ENCODE results near the gene MDGA2. TPM values are rescaled to one million over a fixed set of nuclear protein-coding genes. Genes with fewer than 3 reads are reported as not detected.

MDGA2 gene
- total and polyA plus RNA-seq, 7 experiments from 2014 or later, result not detected

- Mint-ChIP-seq H3K27me3 (no peaks in the 10 kb centered on the region), H3K36me3 (peaks cover 0 to 3% (median 0%) of the 10 kb centered on the region in 5 donors), H3K9me3 (peaks cover 0 to 16% (median 6%) of the 10 kb centered on the region in 11 donors), H3K27ac (no peak overlapping the region), H3K4me3 (no peak overlapping the region), H3K4me1 (no peaks in the 10 kb centered on the region)
- POLR2A ChIA-PET, result no interaction called here
- intact Hi-C loops (cut with micrococcal nuclease), result no loop called here
- no peaks in the 10 kb centered on the region for H3K27me3 ChIP-seq (ENCODE audit: control insufficient read depth in 2 of 2, insufficient read depth in 2 of 2, low read length in 2 of 2)
- H3K9me3 ChIP-seq (ENCODE audit: control insufficient read depth in 2 of 3, low read length in 3 of 3), result no peaks in the 10 kb centered on the region
- H3K4me3 ChIP-seq (ENCODE audit: low read length), result no peak overlapping the region
- H3K36me3 ChIP-seq (ENCODE audit: control insufficient read depth in 2 of 3, insufficient read depth in 3 of 3, low read length in 3 of 3), result no peaks in the 10 kb centered on the region
- no peak overlapping the region for H3K27ac ChIP-seq (ENCODE audit: low read depth, low read length)
- ATAC-seq, result no peak
- CTCF ChIA-PET, result no interaction called here
- H3K4me1 ChIP-seq (ENCODE audit: control insufficient read depth in 2 of 2, insufficient read depth in 2 of 2, low read length in 2 of 2), result no peaks in the 10 kb centered on the region
- DNase-seq, result no peak
Measured at GRCh38 chr14:47155395-47155794, 520.0 kb downstream of the MDGA2 start.

- Histone ChIP-seq H3K27me3 (ENCODE audit: control insufficient read depth in 2 of 2, insufficient read depth in 2 of 2, low read length in 2 of 2) (no peaks in the 10 kb centered on the region), H3K27ac (ENCODE audit: low read depth, low read length) (no peak overlapping the region), H3K4me3 (ENCODE audit: low read length) (no peak overlapping the region), H3K36me3 (ENCODE audit: control insufficient read depth in 2 of 3, insufficient read depth in 3 of 3, low read length in 3 of 3) (no peaks in the 10 kb centered on the region), H3K9me3 (ENCODE audit: control insufficient read depth in 2 of 3, low read length in 3 of 3) (no peaks in the 10 kb centered on the region), H3K4me1 (ENCODE audit: control insufficient read depth in 2 of 2, insufficient read depth in 2 of 2, low read length in 2 of 2) (no peaks in the 10 kb centered on the region)
- DNase-seq (no peak), ATAC-seq (no peak)
- POLR2A ChIA-PET, result no interaction called here
- intact Hi-C loops (cut with micrococcal nuclease), result no loop called here
- no peak overlapping the region for H3K27ac Mint-ChIP-seq
- no peaks in the 10 kb centered on the region for H3K27me3 Mint-ChIP-seq
- peaks cover 0 to 21% (median 6%) of the 10 kb centered on the region in 11 donors for H3K9me3 Mint-ChIP-seq
- H3K4me1 Mint-ChIP-seq, result no peaks in the 10 kb centered on the region
- H3K36me3 Mint-ChIP-seq, result peaks cover 0 to 3% (median 0%) of the 10 kb centered on the region in 5 donors
- CTCF ChIA-PET, result no interaction called here
- H3K4me3 Mint-ChIP-seq, result no peak overlapping the region
Measured at GRCh38 chr14:47154276-47154797, 521.1 kb downstream of the MDGA2 start.

GRCh38 chr14:47153746-47154145 lies 521.7 kb downstream of the MDGA2 start:
- no peak overlapping the region for H3K4me3 Mint-ChIP-seq
- Histone ChIP-seq H3K27me3 (ENCODE audit: control insufficient read depth in 2 of 2, insufficient read depth in 2 of 2, low read length in 2 of 2) (no peaks in the 10 kb centered on the region), H3K36me3 (ENCODE audit: control insufficient read depth in 2 of 3, insufficient read depth in 3 of 3, low read length in 3 of 3) (no peaks in the 10 kb centered on the region), H3K27ac (ENCODE audit: low read depth, low read length) (no peak overlapping the region), H3K9me3 (ENCODE audit: control insufficient read depth in 2 of 3, low read length in 3 of 3) (no peaks in the 10 kb centered on the region), H3K4me3 (ENCODE audit: low read length) (no peak overlapping the region), H3K4me1 (ENCODE audit: control insufficient read depth in 2 of 2, insufficient read depth in 2 of 2, low read length in 2 of 2) (no peaks in the 10 kb centered on the region)
- ChIA-PET POLR2A (no interaction called here), CTCF (no interaction called here)
- H3K27me3 Mint-ChIP-seq, result no peaks in the 10 kb centered on the region
- peaks cover 0 to 3% (median 0%) of the 10 kb centered on the region in 5 donors for H3K36me3 Mint-ChIP-seq
- H3K27ac Mint-ChIP-seq, result no peak overlapping the region
- DNase-seq, result no peak
- intact Hi-C loops (cut with micrococcal nuclease), result no loop called here
- H3K4me1 Mint-ChIP-seq, result no peaks in the 10 kb centered on the region
- peaks cover 0 to 21% (median 6%) of the 10 kb centered on the region in 11 donors for H3K9me3 Mint-ChIP-seq
- no peak for ATAC-seq

- H3K4me1 Mint-ChIP-seq, result no peaks in the 10 kb centered on the region
- Histone ChIP-seq H3K36me3 (ENCODE audit: control insufficient read depth in 2 of 3, insufficient read depth in 3 of 3, low read length in 3 of 3) (no peaks in the 10 kb centered on the region), H3K27me3 (ENCODE audit: control insufficient read depth in 2 of 2, insufficient read depth in 2 of 2, low read length in 2 of 2) (no peaks in the 10 kb centered on the region), H3K9me3 (ENCODE audit: control insufficient read depth in 2 of 3, low read length in 3 of 3) (no peaks in the 10 kb centered on the region), H3K4me3 (ENCODE audit: low read length) (no peak overlapping the region), H3K27ac (ENCODE audit: low read depth, low read length) (no peak overlapping the region), H3K4me1 (ENCODE audit: control insufficient read depth in 2 of 2, insufficient read depth in 2 of 2, low read length in 2 of 2) (no peaks in the 10 kb centered on the region)
- CTCF ChIA-PET, result no interaction called here
- ATAC-seq (no peak), DNase-seq (no peak)
- no peak overlapping the region for H3K4me3 Mint-ChIP-seq
- no peak overlapping the region for H3K27ac Mint-ChIP-seq
- H3K27me3 Mint-ChIP-seq, result no peaks in the 10 kb centered on the region
- H3K36me3 Mint-ChIP-seq, result peaks cover 0 to 3% (median 0%) of the 10 kb centered on the region in 5 donors
- POLR2A ChIA-PET, result no interaction called here
- intact Hi-C loops (cut with micrococcal nuclease), result no loop called here
- peaks cover 0 to 17% (median 6%) of the 10 kb centered on the region in 11 donors for H3K9me3 Mint-ChIP-seq
Measured at GRCh38 chr14:47150267-47150666, 525.1 kb downstream of the MDGA2 start.

GRCh38 chr14:47149326-47149725 lies 526.1 kb downstream of the MDGA2 start:
- H3K4me3 ChIP-seq (ENCODE audit: low read length), result no peak overlapping the region
- POLR2A ChIA-PET, result no interaction called here
- H3K4me3 Mint-ChIP-seq, result no peak overlapping the region

GRCh38 chr14:47148686-47149085 lies 526.7 kb downstream of the MDGA2 start:
- no peak for ATAC-seq
- POLR2A ChIA-PET, result no interaction called here

More at GRCh38 chr14:47149326-47149725, 526.1 kb downstream of the MDGA2 start:
- no peaks in the 10 kb centered on the region for H3K4me1 Mint-ChIP-seq
- no peaks in the 10 kb centered on the region for H3K4me1 ChIP-seq (ENCODE audit: control insufficient read depth in 2 of 2, insufficient read depth in 2 of 2, low read length in 2 of 2)
- peaks cover 0 to 17% (median 6%) of the 10 kb centered on the region in 11 donors for H3K9me3 Mint-ChIP-seq
- no peaks in the 10 kb centered on the region for H3K36me3 ChIP-seq (ENCODE audit: control insufficient read depth in 2 of 3, insufficient read depth in 3 of 3, low read length in 3 of 3)
- ATAC-seq (no peak), DNase-seq (no peak)
- intact Hi-C loops (cut with micrococcal nuclease), result no loop called here
- no peaks in the 10 kb centered on the region for H3K9me3 ChIP-seq (ENCODE audit: control insufficient read depth in 2 of 3, low read length in 3 of 3)
- H3K36me3 Mint-ChIP-seq, result peaks cover 0 to 3% (median 0%) of the 10 kb centered on the region in 5 donors
- no peaks in the 10 kb centered on the region for H3K27me3 ChIP-seq (ENCODE audit: control insufficient read depth in 2 of 2, insufficient read depth in 2 of 2, low read length in 2 of 2)
- H3K27ac Mint-ChIP-seq, result no peak overlapping the region
- CTCF ChIA-PET, result no interaction called here
- no peak overlapping the region for H3K27ac ChIP-seq (ENCODE audit: low read depth, low read length)
- H3K27me3 Mint-ChIP-seq, result no peaks in the 10 kb centered on the region

GRCh38 chr14:47120645-47121044 lies 554.8 kb downstream of the MDGA2 start:
- no peaks in the 10 kb centered on the region for H3K4me1 ChIP-seq (ENCODE audit: control insufficient read depth in 2 of 2, insufficient read depth in 2 of 2, low read length in 2 of 2)
- no peak overlapping the region for H3K4me3 Mint-ChIP-seq
- H3K36me3 ChIP-seq (ENCODE audit: control insufficient read depth in 2 of 3, insufficient read depth in 3 of 3, low read length in 3 of 3), result no peaks in the 10 kb centered on the region
- H3K36me3 Mint-ChIP-seq, result no peaks in the 10 kb centered on the region
- H3K4me3 ChIP-seq (ENCODE audit: low read length), result no peak overlapping the region
- DNase-seq (no peak), ATAC-seq (no peak)
- no peaks in the 10 kb centered on the region for H3K4me1 Mint-ChIP-seq
- no peak overlapping the region for H3K27ac Mint-ChIP-seq
- POLR2A ChIA-PET, result no interaction called here
- H3K27me3 ChIP-seq (ENCODE audit: control insufficient read depth in 2 of 2, insufficient read depth in 2 of 2, low read length in 2 of 2), result no peaks in the 10 kb centered on the region
- CTCF ChIA-PET, result no interaction called here
- no peak overlapping the region for H3K27ac ChIP-seq (ENCODE audit: low read depth, low read length)
- no peaks in the 10 kb centered on the region for H3K27me3 Mint-ChIP-seq
- no peaks in the 10 kb centered on the region for H3K9me3 ChIP-seq (ENCODE audit: control insufficient read depth in 2 of 3, low read length in 3 of 3)
- peaks cover 0 to 14% (median 2%) of the 10 kb centered on the region in 11 donors for H3K9me3 Mint-ChIP-seq
- intact Hi-C loops (cut with micrococcal nuclease), result no loop called here

More at GRCh38 chr14:47148686-47149085, 526.7 kb downstream of the MDGA2 start:
- H3K27me3 ChIP-seq (ENCODE audit: control insufficient read depth in 2 of 2, insufficient read depth in 2 of 2, low read length in 2 of 2), result no peaks in the 10 kb centered on the region
- Mint-ChIP-seq H3K36me3 (peaks cover 0 to 3% (median 0%) of the 10 kb centered on the region in 5 donors), H3K27ac (no peak overlapping the region), H3K27me3 (no peaks in the 10 kb centered on the region), H3K9me3 (peaks cover 0 to 14% (median 5%) of the 10 kb centered on the region in 11 donors), H3K4me3 (no peak overlapping the region), H3K4me1 (no peaks in the 10 kb centered on the region)
- H3K36me3 ChIP-seq (ENCODE audit: control insufficient read depth in 2 of 3, insufficient read depth in 3 of 3, low read length in 3 of 3), result no peaks in the 10 kb centered on the region
- intact Hi-C loops (cut with micrococcal nuclease), result no loop called here
- no peak overlapping the region for H3K27ac ChIP-seq (ENCODE audit: low read depth, low read length)
- no peaks in the 10 kb centered on the region for H3K4me1 ChIP-seq (ENCODE audit: control insufficient read depth in 2 of 2, insufficient read depth in 2 of 2, low read length in 2 of 2)
- no peak overlapping the region for H3K4me3 ChIP-seq (ENCODE audit: low read length)
- CTCF ChIA-PET, result no interaction called here
- no peak for DNase-seq
- no peaks in the 10 kb centered on the region for H3K9me3 ChIP-seq (ENCODE audit: control insufficient read depth in 2 of 3, low read length in 3 of 3)
